Naive thymus-derived CD8-positive, alpha-beta T cell (primary cell): Measurements from ENCODE around the gene COMMD7. TPM values are rescaled to one million over a fixed set of nuclear protein-coding genes. Genes with fewer than 3 reads are reported as not detected.
A peak's percentile ranks its signal among the peaks of the same experiment; 100 is the strongest.
"Not testable (repeated sequence)": the region's sequence is repeated elsewhere in the genome, so short reads cannot be mapped to it uniquely, and the experiment has no call there.

Experiments used
- ATAC-seq, 2 donors: fragments of 150-1000 bp; cut with Tn5 transposase in 1 of 2; sonication (Bioruptor Pico), chemical (Tn5 transposase) in 1 of 2; 1 replicate in 1 of 2; 2 replicates in 1 of 2; pipeline ENCODE4 v1.10.0; 2021; ENCODE audit warnings: mild to moderate bottlenecking in 2 of 2, moderate library complexity in 2 of 2
- POLR2A ChIA-PET: fragments of 350-600 bp; sonication (Branson Sonifier 250); formaldehyde crosslinking; loops from one replicate; lab custom pipeline; 2021; ENCODE audit warnings: antibody characterized with exemption; lab: Charles Lee
- DNase-seq, 10 donors: peaks; one replicate each; pipeline versions ENCODE4 v3.0.0 to v3.0.0-alpha.2; 2020 to 2022
- H3K27ac Mint-ChIP-seq, 10 donors: one replicate each; pipeline ENCODE4 v1.8.0; 2020 to 2022; ENCODE audit warnings: mild to moderate bottlenecking in 10 of 10, mixed read lengths in 10 of 10, moderate library complexity in 4 of 10, inconsistent platforms in 1 of 10
- H3K27me3 Mint-ChIP-seq, 5 donors: one replicate each; pipeline ENCODE4 v1.8.0; 2021 to 2022; ENCODE audit warnings: mixed read lengths in 5 of 5
- H3K36me3 Mint-ChIP-seq, 3 donors: one replicate each; pipeline ENCODE4 v1.8.0; 2020 to 2022; ENCODE audit warnings: mixed read lengths in 3 of 3, mild to moderate bottlenecking in 2 of 3, inconsistent platforms in 1 of 3
- H3K4me1 Mint-ChIP-seq, 4 donors: one replicate each; pipeline ENCODE4 v1.8.0; 2021 to 2022; ENCODE audit warnings: mixed read lengths in 4 of 4
- H3K4me3 Mint-ChIP-seq, 10 donors: one replicate each; pipeline ENCODE4 v1.8.0; 2020 to 2022; ENCODE audit warnings: mild to moderate bottlenecking in 10 of 10, mixed read lengths in 10 of 10, moderate library complexity in 6 of 10, inconsistent platforms in 1 of 10
- H3K9me3 Mint-ChIP-seq, 9 donors: one replicate each; pipeline ENCODE4 v1.8.0; 2020 to 2022; ENCODE audit warnings: mixed read lengths in 9 of 9, mild to moderate bottlenecking in 3 of 9, inconsistent platforms in 1 of 9, moderate library complexity in 1 of 9
- polyA plus RNA-seq, 3 donors: library from polyadenylated mRNA; unstranded; fragments of 300-500 nt; fragmentation: Illumina TruSeq; gene quantifications; one replicate each; pipeline ENCODE4 v1.2.3, GENCODE V29; 2021
- total RNA-seq, 8 experiments: library from RNA in 2 of 8; stranded (reverse) in 2 of 8; gene quantifications; one replicate each; pipeline ENCODE4 v1.2.3 and lab custom pipeline; 2021 to 2026

Gene COMMD7
- total and polyA plus RNA-seq, 5 experiments from 2014 or later = 32.4 to 138 (median 120) TPM

DNA sequence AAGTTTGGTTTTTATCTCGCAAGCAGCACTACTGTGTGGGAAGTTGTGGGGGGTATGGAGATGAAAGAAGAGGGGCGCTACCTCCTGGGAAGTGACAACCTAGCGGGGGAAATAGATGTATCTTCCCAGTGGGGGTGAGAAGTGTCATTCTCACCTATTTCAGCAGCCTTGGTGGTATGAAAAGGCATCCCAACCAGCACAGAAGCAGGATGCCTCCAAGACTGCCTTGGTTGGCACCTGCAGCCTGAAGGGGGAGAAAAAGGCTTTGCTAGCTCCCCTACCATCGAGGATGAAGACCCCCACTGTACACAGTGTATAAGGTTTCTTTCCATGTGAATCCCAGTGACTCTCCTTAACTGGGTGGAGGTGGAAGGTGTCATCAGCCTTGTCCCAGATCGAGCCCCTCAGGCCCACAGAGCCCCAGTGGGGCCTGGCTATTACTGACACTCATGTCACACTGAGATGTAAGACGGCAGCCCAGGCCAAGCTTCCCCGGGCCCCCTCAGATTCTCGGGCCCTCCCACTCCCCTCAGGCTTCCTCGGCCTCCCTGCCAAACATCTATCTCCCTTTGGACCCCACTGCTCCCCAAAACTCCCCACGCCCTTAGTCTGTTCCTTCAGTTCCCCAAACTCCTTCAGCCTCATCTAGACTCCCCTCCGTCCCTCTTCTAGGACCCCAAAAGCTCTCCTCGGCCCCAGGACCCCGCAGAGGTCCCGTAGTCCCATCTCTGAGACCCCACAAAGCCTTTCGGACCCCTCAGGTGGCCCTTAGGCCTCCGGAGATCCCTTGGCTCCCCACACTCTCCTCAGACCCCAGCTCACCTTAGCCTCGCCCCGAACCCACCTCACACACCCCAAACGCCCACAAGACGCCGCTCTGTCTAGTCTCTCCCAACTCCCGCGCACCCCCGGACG lies 688 bp downstream of the COMMD7 start:
- H3K27me3 Mint-ChIP-seq = peaks cover 0 to 1% (median 0%) of the 10 kb centered on the region in 5 donors

DNA sequence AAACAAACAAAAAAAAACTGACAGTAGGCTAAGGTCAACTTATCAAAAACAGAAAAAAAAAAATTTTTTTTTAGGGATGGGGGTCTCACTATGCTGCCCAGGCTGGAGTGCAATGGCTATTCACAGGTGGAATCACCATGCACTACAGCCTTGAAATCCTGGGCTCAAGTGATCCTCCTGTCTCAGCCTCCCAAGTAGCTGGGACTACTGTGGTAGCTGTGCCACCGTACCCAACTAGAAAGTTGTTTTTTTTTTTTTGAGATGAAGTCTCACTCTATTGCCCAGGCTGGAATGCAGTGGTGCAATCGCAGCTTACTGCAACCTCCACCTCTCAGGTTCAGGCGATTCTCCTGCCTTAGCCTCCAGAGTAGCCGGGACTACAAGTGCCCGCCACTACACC lies 2.1 kb downstream of the COMMD7 start:
- Mint-ChIP-seq H3K4me3 (peak overlapping the region in 5 of 10 donors; percentile 28 to 98 (median 89)), H3K36me3 (peaks cover 0 to 3% (median 0%) of the 10 kb centered on the region in 3 donors), H3K27me3 (peaks cover 0 to 1% (median 0%) of the 10 kb centered on the region in 5 donors), H3K9me3 (no peaks in the 10 kb centered on the region), H3K4me1 (peaks cover 13 to 68% (median 47%) of the 10 kb centered on the region in 4 donors), H3K27ac (peak overlapping the region in 8 of 10 donors; percentile 83 to 99 (median 95))
- POLR2A ChIA-PET = no interaction called here
- DNase-seq = no peak
- no peak for ATAC-seq

More for the DNA sequence above, 688 bp downstream of the COMMD7 start:
- peak in 5 of 10 donors; percentile 4 to 37 (median 24) for DNase-seq
- peaks cover 12 to 57% (median 39%) of the 10 kb centered on the region in 4 donors for H3K4me1 Mint-ChIP-seq
- H3K36me3 Mint-ChIP-seq = peaks cover 0 to 2% (median 0%) of the 10 kb centered on the region in 3 donors
- peak overlapping the region; percentile 71 to 99 (median 96) for H3K27ac Mint-ChIP-seq
- H3K4me3 Mint-ChIP-seq = peak overlapping the region; percentile 89 to 99 (median 95)
- POLR2A ChIA-PET = interaction anchor here (0.5 to 2.5 kb wide), 9 partner anchors 13 to 234 kb away, joined by 3 to 29 read pairs (median 3); partner anchors contain the start of gene DNMT3B
- no peaks in the 10 kb centered on the region for H3K9me3 Mint-ChIP-seq
- ATAC-seq = peak; percentile 26 to 27

DNA sequence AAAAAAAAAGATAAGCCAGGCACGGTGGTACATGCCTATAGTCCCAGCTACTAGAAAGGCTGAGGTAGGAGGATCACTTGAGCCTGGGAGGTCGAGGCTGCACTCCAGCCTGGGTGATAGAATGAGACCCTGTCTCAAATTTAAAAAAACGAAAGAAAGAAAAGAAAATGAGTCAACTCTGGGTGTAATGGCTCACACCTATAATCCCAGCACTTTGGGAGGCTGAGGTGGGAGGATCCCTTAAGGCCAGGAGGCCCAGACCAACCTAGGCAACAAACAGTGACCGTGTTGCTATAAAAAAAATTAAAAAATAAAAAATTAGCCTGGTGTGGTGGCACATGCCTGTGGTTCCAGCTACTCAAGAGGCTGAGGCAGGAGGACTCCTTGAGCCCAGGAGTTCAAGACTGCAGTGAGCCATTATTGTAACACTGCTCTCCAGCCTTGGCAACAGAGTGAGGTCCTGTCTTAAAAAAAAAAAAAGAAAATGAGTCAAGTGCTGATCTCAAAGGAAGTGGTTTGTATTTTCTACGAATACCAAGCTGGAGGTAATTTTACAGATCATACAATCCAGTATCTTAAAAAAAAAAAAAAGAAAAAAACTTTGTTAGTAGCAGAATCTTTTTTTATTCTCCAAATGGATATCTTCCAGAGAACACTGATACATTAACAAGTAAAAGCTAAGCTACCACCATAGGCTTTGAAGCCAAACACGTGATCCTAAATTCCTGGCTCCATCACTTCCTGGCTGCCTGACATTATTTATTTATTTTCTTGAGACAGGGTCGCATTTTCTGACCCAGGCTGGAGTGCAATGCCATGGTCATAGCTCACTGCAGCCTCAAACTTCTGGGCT lies 5.7 kb downstream of the COMMD7 start:
- no peaks in the 10 kb centered on the region for H3K27me3 Mint-ChIP-seq
- H3K27ac Mint-ChIP-seq = peak overlapping the region; percentile 84 to 97 (median 92)
- peak in 7 of 10 donors; percentile 21 to 76 (median 46) for DNase-seq
- POLR2A ChIA-PET = interaction anchor here (0.5 to 1.0 kb wide), 4 partner anchors 26 to 84 kb away, joined by 3 to 5 read pairs (median 4); no protein-coding TSS in a partner anchor
- H3K4me1 Mint-ChIP-seq = peaks cover 11 to 66% (median 46%) of the 10 kb centered on the region in 4 donors
- peak overlapping the region; percentile 31 to 80 (median 58) for H3K4me3 Mint-ChIP-seq
- no peaks in the 10 kb centered on the region for H3K9me3 Mint-ChIP-seq
- H3K36me3 Mint-ChIP-seq = peaks cover 0 to 14% (median 0%) of the 10 kb centered on the region in 3 donors
- peak; percentile 81 to 89 for ATAC-seq

- no peaks in the 10 kb centered on the region for H3K9me3 Mint-ChIP-seq
- peaks cover 23 to 49% (median 31%) of the 10 kb centered on the region in 4 donors for H3K4me1 Mint-ChIP-seq
- H3K27ac Mint-ChIP-seq = peak overlapping the region in 7 of 10 donors; percentile 7 to 91 (median 53)
- ATAC-seq (no peak), DNase-seq (no peak)
- H3K36me3 Mint-ChIP-seq = peaks cover 0 to 51% (median 0%) of the 10 kb centered on the region in 3 donors
- H3K4me3 Mint-ChIP-seq = peak overlapping the region in 4 of 10 donors; percentile 9 to 75 (median 39)
- POLR2A ChIA-PET = no interaction called here
- H3K27me3 Mint-ChIP-seq = no peaks in the 10 kb centered on the region
These were observed 11.4 kb downstream of the COMMD7 start for GRCh38 chr20:32731882-32732266.

DNA sequence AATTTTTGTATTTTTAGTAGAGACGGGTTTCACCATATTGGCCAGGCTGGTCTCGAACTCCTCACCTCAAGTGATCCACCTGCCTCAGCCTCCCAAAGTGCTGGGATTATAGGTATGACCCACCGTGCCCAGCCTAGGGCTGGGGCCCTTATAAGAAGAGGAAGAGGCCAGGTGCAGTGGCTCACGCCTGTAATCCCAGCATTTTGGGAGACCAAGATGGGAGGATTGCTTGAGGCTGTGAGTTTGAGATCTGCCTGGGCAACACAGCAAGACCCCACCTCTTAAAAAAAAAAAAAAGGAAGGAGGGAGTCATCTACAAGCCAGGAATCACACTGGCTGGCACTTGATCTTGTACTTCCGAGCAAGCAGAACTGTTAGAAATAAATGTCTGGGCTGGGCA lies 13.9 kb downstream of the COMMD7 start:
- not testable (repeated sequence) for H3K4me3 Mint-ChIP-seq, H3K9me3 Mint-ChIP-seq, H3K27me3 Mint-ChIP-seq, DNase-seq, ATAC-seq
- Mint-ChIP-seq H3K36me3 (peaks cover 4 to 64% (median 9%) of the 10 kb centered on the region in 3 donors), H3K4me1 (peaks cover 18 to 37% (median 21%) of the 10 kb centered on the region in 4 donors), H3K27ac (peak overlapping the region in 2 of 10 donors; percentile 27 to 77)
- POLR2A ChIA-PET = interaction anchor here (1.0 kb wide), 1 partner anchor 14 kb away, joined by 3 read pairs; the partner anchor contains the start of gene COMMD7

- peak overlapping the region in 7 of 10 donors; percentile 6 to 90 (median 60) for H3K27ac Mint-ChIP-seq
- H3K36me3 Mint-ChIP-seq = peaks cover 4 to 61% (median 9%) of the 10 kb centered on the region in 3 donors
- POLR2A ChIA-PET, DNase-seq, ATAC-seq, H3K4me3 Mint-ChIP-seq, H3K9me3 Mint-ChIP-seq, H3K27me3 Mint-ChIP-seq: not testable (repeated sequence)
- peaks cover 18 to 37% (median 21%) of the 10 kb centered on the region in 4 donors for H3K4me1 Mint-ChIP-seq
These were observed 14.8 kb downstream of the COMMD7 start for GRCh38 chr20:32728435-32728834.

- no peaks in the 10 kb centered on the region for H3K9me3 Mint-ChIP-seq
- peaks cover 4 to 58% (median 9%) of the 10 kb centered on the region in 3 donors for H3K36me3 Mint-ChIP-seq
- peaks cover 18 to 36% (median 21%) of the 10 kb centered on the region in 4 donors for H3K4me1 Mint-ChIP-seq
These were observed 15.6 kb downstream of the COMMD7 start for GRCh38 chr20:32727683-32728082.

GRCh38 chr20:32718749-32719348 lies 24.4 kb downstream of the COMMD7 start:
- Mint-ChIP-seq H3K36me3 (peaks cover 0 to 57% (median 14%) of the 10 kb centered on the region in 3 donors), H3K27me3 (no peaks in the 10 kb centered on the region), H3K4me1 (peaks cover 2 to 13% (median 6%) of the 10 kb centered on the region in 4 donors), H3K27ac (peak overlapping the region in 7 of 10 donors; percentile 4 to 73 (median 36)), H3K9me3 (no peaks in the 10 kb centered on the region), H3K4me3 (no peak overlapping the region)
- POLR2A ChIA-PET = no interaction called here
- ATAC-seq (no peak), DNase-seq (no peak)

More at GRCh38 chr20:32727683-32728082, 15.6 kb downstream of the COMMD7 start:
- no peaks in the 10 kb centered on the region for H3K27me3 Mint-ChIP-seq
- peak overlapping the region in 9 of 10 donors; percentile 6 to 90 (median 59) for H3K27ac Mint-ChIP-seq
- H3K4me3 Mint-ChIP-seq = no peak overlapping the region
- no peak for DNase-seq
- no peak for ATAC-seq
- POLR2A ChIA-PET = no interaction called here

- H3K36me3 Mint-ChIP-seq = peaks cover 0 to 43% (median 5%) of the 10 kb centered on the region in 3 donors
These were observed 31.9 kb downstream of the COMMD7 start for GRCh38 chr20:32711346-32711745.

DNA sequence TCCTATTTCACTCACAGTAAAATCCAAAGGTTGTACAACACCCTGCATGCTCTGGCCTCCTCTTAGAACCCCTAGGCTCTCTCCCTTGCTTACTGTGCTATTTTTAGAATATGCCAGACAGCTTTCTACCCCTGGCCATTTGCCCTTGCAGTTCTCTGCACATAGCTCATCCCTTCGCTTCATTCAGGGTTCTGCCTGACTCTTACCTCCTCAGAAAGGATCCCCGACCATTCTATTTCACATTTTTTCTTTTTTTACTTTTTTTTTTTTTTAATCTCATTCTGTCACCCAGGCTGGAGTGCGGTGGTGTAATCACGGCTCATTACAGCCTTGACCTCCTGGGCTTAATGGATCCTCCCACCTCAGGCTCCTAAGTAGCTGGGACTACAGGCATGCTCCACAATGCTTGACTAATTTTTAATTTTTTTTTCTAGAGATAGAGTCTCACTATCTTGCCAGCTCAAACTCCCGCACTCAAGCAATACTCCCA lies 33.6 kb downstream of the COMMD7 start:
- DNase-seq = no peak
- Mint-ChIP-seq H3K36me3 (peaks cover 0 to 55% (median 5%) of the 10 kb centered on the region in 3 donors), H3K27ac (peak overlapping the region in 3 of 10 donors; percentile 12 to 74 (median 57)), H3K4me1 (peaks cover 0 to 14% (median 8%) of the 10 kb centered on the region in 4 donors), H3K9me3 (no peaks in the 10 kb centered on the region), H3K27me3 (no peaks in the 10 kb centered on the region), H3K4me3 (peak overlapping the region in 1 of 10 donors; percentile 28)
- POLR2A ChIA-PET = no interaction called here
- ATAC-seq = no peak

More at GRCh38 chr20:32711346-32711745, 31.9 kb downstream of the COMMD7 start:
- Mint-ChIP-seq H3K4me1 (peaks cover 0 to 16% (median 9%) of the 10 kb centered on the region in 4 donors), H3K4me3 (no peak overlapping the region), H3K9me3 (no peaks in the 10 kb centered on the region), H3K27me3 (no peaks in the 10 kb centered on the region), H3K27ac (no peak overlapping the region)
- DNase-seq (no peak), ATAC-seq (no peak)
- POLR2A ChIA-PET = interaction anchor here (0.7 to 0.8 kb wide), 2 partner anchors 27 to 55 kb away, joined by 3 to 5 read pairs; no protein-coding TSS in a partner anchor

- ATAC-seq, H3K27me3 Mint-ChIP-seq, H3K4me3 Mint-ChIP-seq, H3K9me3 Mint-ChIP-seq, DNase-seq, POLR2A ChIA-PET: not testable (repeated sequence)
- H3K4me1 Mint-ChIP-seq = peaks cover 0 to 14% (median 8%) of the 10 kb centered on the region in 4 donors
- peak overlapping the region in 1 of 10 donors; percentile 12 for H3K27ac Mint-ChIP-seq
- H3K36me3 Mint-ChIP-seq = peaks cover 0 to 55% (median 9%) of the 10 kb centered on the region in 3 donors
These were observed 34.1 kb downstream of the COMMD7 start for GRCh38 chr20:32709029-32709631.
